GM18498 (cell line): ENCODE measurements around the gene COL10A1.
A peak's percentile ranks its signal among the peaks of the same experiment; 100 is the strongest.
"Not testable (repeated sequence)": the region's sequence is repeated elsewhere in the genome, so short reads cannot be mapped to it uniquely, and the experiment has no call there.

Experiments used
- ATAC-seq: cut with Tn5 transposase; IDR thresholded peaks from one replicate; pipeline ENCODE4 v1.9.1; 2021; ENCODE audit warnings: mild to moderate bottlenecking, moderate library complexity; ENCODE audit not compliant: unreplicated experiment

The COL10A1 gene

GRCh38 chr6:116127771-116128493, 2.0 kb upstream of the COL10A1 start:
- no peak for ATAC-seq

DNA sequence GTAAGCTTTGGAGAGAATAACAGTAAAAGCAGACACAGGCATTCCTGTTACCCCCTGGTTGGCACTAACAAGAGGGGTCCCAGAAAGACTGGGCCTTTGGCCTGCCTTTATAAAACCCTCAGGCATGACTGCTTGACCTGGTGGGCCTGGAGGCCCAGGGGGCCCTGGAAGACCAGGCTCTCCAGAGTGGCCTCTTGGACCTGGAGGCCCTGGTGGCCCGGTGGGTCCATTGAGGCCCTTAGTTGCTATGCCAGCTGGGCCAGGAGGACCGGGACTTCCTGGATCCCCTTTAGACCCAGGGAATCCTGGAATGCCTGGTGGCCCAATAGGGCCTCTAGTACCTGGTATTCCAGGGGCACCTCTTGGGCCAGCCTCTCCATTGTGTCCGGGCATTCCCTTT, 5.5 kb downstream of the COL10A1 start:
- no peak for ATAC-seq

GRCh38 chr6:116118608-116119007, 7.3 kb downstream of the COL10A1 start:
- no peak for ATAC-seq

DNA sequence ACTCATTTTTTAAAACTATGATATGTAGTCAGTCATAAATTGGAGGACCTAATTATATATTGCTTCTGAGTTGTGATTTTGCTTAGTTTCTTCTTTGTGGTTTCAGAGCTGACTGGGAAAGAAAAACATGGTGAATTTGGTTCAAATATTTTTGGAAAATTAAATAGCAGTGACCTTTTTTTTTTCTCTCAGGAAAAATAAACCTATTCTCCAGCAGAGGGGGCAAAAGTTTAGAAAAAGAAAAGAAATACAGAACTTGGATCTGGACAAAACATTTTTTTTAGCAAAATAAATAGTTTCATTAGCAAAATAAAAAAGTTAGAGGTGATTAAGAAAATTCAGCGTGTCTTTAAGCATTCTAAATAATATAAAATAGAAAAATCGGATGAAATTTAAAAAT, 10.2 kb downstream of the COL10A1 start:
- ATAC-seq, result no peak

GRCh38 chr6:116113386-116113785, 12.5 kb downstream of the COL10A1 start:
- no peak for ATAC-seq

GRCh38 chr6:116111552-116112528, 14.1 kb downstream of the COL10A1 start:
- peak; percentile 82 for ATAC-seq

- ATAC-seq, result no peak
Measured at GRCh38 chr6:116108836-116109235, 17.1 kb downstream of the COL10A1 start.

- ATAC-seq, result no peak
Measured at GRCh38 chr6:116106146-116106545, 19.8 kb downstream of the COL10A1 start.

DNA sequence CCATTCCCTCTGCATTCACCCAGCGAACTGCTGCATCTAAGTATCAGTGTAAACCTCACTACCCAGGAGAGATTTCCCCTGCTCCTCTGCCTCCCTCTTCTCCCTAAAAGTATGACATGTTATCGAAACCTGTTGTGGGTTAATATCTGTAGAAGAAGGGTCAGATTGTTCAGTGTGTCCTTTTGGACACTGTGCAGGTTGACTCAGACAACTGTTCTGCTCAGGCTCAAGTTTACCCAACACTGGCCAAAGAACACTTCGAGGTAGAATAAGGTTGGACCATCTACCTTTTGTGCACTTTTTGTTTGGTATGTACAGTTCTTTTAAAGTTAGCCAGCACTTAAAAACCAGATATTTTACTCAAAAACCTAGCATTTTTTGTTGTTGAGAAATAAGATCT, 20.7 kb downstream of the COL10A1 start:
- no peak for ATAC-seq

DNA sequence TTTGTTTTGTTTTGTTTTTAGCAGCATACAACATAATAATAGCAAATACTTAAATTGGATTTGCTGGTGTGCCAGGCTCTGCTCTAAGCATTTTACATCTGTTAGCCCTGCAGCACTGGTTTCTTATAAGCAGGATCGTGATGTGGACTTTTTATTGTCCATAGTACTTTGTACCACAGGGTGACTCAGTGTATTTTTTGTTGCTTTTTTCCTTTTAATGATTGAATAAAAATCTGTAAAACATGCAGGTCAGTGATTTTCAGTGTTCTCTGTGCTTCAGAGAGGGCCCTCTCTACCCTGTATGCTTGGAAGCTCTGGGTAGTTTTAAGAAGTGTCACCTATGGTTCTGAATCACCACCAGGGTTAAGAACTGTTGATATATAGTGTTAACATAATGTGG, 21.3 kb downstream of the COL10A1 start:
- no peak for ATAC-seq

GRCh38 chr6:116102873-116103272, 23.1 kb downstream of the COL10A1 start:
- ATAC-seq, result no peak

GRCh38 chr6:116101790-116102189, 24.1 kb downstream of the COL10A1 start:
- no peak for ATAC-seq

GRCh38 chr6:116101302-116101718, 24.6 kb downstream of the COL10A1 start:
- ATAC-seq, result no peak

GRCh38 chr6:116100419-116101301, 25.3 kb downstream of the COL10A1 start, which contains the start of gene NT5DC1:
Gene NT5DC1, plus strand, starts transcription at chr6:116100853. Its CDS starts 78 bp downstream, at chr6:116100931.
- peak; percentile 91 for ATAC-seq

- ATAC-seq, result no peak
Measured at GRCh38 chr6:116099036-116099435, 26.9 kb downstream of the COL10A1 start.

GRCh38 chr6:116096979-116097816, 28.7 kb downstream of the COL10A1 start:
- ATAC-seq, result no peak

DNA sequence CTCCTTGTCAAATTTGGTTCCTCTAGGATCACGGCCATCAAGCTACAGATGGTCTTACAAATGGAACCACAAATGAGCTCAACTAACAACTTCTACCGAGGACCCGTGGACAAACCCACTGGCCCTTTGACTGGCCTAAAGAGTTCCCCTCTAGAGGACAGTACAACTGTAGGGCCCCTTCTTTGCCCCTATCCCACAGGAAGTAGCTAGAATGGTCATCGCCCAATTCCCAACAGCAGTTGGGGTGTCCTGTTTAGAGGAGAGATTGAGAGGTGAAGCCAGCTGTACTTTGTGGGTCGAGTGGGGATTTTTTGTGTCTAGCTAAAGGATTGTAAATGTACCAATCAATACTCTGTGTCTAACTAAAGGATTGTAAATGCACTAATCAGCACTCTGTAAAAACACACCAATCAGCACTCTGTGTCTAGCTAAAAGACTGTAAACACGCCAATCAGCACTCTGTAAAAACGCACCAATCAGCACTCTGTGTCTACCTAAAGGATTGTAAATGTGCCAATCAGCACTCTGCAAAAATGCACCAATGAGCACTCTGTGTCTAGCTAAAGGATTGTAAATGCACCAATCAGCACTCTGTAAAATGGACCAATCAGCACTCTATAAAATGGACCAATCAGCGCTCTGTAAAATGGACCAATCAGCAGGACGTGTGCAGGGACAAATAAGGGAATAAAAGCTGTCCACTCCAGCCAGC, 29.7 kb downstream of the COL10A1 start:
- ATAC-seq, result not testable (repeated sequence)

DNA sequence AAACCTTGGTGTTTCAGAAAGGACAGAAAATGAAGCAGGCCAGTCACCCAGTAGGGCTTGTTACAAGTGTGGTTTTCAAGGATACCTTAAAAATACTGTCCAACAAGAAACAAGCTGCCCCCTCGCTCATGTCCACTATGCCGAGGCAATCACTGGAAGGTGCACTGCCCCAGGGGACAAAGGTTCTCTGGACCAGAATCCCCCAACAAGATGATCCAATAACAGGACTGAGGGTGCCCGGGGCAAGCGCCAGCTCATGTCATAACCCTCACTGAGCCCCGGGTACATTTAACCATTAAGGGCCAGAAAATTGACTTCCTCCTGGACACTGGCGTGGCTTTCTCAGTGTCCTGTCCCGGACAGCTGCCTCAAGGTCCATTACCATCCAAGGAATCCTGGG, 31.9 kb downstream of the COL10A1 start:
- ATAC-seq, result no peak

DNA sequence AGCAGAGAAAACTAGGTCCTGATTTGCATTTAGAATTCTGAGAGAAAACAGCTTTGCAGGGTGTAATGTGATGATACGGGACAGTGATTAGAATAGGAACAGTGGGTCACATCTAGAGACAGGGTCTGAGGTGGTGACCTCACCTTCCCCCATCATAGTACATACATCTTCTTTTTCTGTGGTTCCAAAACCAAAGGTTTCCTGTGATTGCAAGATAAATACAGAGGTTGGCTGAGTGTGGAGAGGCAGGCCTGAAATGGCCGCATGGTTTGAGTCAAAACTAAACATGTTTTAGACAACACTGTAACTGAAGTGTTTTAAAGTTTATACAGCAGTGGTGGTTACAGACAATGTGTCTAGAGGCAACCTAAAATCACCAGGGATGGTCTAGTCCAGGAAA, 35.7 kb downstream of the COL10A1 start:
- peak; percentile 58 for ATAC-seq
